GM21737 (cell line): ENCODE measurements around the gene PLPP1.

Source experiments
- ATAC-seq: cut with Tn5 transposase; IDR thresholded peaks from one replicate; pipeline ENCODE4 v1.9.1; 2021; ENCODE audit warnings: mild to moderate bottlenecking, moderate library complexity; ENCODE audit not compliant: unreplicated experiment

The PLPP1 gene

DNA sequence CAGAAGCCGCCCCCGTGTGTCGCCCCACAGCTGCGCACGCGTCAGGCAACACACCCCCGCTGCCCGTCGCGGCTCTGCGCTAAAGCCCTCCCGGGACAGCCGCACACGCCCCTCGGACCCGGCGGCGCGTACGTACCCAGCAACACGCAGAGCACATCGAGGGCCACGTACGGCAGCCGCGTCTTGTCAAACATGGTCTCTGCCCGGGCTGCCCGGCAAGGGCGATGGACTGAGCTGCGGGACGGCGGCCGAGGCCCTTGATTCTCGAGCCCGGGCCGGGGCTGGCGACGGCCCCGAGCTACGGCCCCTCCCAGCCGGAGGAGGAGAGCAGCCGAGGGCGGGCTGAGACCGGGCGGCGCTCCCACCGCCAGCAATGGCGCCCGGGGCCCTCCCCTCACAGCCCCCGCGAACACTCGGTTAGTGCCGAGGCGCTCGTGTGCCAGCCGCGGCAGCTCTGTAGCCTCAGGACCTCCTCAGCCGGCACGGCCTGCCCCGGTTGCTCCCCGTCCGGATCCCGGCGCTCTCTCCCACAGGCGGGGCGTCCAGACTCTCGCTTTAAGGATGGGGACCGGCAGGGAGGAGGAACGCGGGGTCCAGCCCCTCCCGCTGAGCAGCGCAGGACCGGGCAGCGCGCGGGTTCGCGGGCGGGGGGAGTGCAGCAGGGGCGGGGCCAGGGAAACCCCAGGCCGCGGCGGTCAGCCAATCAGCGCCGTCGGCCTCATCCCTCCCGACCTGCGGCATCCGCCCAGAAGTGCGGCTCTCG lies at the start of gene PLPP1:
TSS of gene PLPP1 (minus strand) at position 529 of the 763 bp plus-strand sequence. CDS start at position 194, 335 bp downstream.
- peak; percentile 85 for ATAC-seq

DNA sequence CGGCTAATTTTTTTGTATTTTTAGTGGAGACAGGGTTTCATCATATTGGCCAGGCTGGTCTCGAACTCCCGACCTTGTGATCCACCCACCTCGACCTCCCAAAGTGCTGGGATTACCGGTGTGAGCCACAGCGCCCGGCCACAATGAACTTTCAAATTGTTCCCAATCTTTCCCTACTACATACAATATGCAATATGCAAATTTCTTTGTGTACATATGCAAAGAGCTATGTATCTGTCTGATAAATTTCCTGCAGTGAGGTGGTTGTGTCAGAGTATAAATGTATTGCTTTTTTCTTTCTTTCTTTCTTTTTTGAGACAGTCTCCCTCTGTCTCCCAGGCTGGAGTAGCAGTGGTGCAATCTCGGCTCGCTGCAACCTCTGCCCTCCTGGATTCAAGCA lies 48.8 kb upstream of the PLPP1 start:
- no peak for ATAC-seq

DNA sequence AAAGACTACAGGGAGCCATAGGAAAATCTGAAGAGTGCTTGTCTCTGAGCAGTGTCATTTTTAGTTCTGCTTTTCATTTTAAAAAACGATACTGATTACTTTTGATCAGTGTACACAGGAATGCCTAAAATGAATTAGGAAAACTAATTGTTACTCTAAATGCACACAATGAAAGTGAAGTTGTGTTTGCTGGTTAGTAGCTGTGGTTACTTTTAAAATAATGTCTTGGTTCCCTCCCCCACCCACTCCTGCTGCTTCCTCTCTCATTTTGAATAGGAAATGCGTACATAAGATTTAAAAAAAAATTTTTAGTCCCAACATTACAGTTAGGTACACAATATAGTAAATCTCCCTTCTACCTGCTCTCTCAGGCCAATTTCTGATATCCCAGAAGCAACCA lies 47.5 kb upstream of the PLPP1 start:
- ATAC-seq, result no peak

DNA sequence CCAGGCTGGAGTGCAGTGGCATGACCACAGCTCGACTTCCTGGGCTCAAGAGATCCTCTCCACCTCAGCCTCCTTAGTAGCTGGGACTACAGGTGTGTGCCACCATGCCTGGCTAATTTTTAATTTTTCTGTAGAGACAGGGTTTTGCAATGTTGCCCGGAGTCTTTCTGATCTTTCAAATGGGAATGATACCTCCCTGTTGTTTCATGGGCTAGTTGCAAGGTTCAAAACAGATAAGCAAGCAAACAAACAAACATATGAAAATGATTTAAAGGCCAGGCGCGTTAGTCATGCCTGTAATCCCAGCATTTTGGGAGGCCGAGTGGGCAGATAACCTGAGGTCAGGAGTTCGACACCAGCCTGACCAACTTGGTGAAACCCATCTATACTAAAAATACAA lies 45.3 kb upstream of the PLPP1 start:
- ATAC-seq, result no peak

DNA sequence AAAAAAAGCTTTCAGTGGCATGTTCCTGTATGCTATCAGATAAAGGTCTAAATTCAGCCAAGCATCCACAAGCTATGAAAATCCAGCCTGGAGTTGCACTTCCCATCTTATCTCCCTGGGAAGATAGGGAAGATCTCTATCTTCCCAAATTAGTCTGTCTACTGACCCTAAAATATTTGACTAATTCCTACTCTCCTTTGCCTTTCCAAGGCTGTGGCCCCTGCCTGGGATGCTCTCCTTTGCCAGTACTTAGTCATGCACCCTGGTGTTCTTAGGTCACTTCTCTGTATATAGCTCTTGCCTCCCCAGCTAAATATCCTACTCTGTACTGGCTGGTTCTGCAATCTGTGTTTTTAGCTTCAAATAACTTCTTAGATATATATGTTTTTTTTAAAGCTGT lies 44.0 kb upstream of the PLPP1 start:
- no peak for ATAC-seq

DNA sequence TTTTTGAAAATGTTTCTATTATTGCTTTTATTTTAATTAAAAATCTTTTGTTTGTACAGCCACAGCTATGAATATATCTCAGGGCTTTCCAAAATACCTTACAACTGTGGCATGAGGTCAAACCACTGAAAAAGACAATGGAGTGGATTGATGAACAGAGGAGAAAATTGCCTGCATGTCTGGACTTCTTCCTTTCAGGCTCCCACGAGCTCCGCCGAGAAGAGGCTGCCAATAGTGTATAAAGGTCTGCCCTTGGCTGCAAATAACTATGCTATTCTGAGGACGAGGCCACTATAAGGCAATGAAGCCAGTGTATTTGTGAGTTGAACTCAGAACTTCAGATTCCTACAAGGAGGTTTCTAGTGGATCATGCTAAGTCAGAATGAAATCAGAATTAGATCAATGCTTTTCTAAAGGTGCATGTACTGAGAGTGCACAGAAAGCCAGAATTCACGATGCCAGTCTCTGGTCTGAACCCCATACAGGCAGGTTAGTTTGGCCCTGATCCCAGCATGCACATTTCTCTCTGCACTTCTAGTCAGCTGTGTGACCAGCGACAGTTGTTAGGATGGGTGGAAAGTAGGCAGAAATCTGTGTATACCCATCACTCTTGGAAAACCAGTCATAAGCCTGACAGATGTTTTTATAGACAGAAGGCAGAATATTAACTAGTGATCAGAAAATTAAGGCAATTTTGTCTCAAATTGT lies 42.7 kb upstream of the PLPP1 start:
- ATAC-seq, result no peak

DNA sequence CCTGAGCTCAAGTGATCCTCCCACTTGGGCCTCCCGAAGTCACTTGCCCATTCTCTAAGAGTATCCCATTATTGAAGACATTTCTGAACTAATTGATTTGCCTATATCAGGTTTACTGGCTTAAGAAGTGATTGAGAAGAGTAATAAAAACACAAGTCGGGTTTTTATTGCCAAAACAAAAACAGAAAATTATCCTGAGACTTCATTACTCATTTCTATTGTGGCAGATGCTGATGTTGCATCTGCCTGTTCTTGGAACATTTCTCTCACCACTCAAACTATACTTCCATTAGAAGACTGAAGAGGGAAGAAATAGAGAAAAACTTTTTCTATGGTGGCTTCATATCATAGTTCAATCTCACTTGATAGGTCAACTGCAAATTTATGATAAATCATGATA lies 41.9 kb upstream of the PLPP1 start:
- no peak for ATAC-seq

DNA sequence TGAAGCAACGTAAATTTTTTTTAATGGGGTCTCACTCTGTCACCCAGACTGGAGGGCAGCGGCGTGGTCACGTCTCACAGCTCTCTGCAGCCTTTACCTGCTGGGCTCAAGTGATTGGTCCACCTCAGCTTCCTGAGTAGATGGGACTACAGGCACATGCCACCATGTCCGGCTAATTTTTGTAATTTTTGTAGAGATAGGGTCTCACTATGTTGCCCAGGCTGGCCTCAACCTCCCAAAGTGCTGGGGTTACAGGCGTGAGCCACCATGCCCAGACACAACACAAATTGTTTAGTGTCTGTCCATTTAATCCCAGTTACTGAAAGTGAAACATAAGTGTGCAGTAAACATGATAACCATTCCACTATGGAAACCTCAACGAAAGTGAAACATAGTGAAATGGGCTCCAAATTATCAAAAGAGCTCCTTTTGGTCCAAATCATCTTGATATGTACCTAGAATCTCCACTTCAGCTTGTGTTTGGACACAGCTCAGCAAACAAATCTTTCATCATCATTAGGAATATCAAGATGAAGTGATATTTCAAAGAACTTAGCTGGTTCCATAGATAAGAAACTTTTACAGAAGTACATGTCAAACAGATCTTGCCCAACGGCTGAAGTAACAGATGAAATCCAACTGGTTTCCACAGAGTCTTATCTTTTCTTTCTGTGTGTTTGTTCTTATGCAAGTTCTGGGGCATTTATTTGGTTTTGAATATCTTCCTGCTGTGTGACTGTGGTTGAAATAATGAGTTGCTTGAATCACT lies 41.2 kb upstream of the PLPP1 start:
- ATAC-seq, result no peak

DNA sequence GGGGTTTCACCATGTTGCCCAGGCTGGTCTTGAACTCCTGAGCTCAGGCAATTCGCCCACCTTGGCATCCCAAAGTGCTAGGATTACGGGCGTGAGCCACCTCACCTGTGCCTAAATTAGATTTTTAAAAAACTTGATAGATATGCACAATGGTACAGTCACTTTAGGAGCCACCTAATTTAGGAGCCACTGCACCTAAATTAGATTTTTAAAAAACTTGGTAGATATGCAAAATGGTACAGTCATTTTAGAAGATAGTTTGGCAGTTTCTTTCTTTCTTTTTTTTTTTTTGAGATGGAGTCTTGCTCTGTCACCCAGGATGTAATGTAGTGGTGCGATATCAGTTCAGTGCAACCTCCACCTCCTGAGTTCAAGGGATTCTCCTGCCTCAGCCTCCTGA lies 37.8 kb upstream of the PLPP1 start:
- ATAC-seq, result no peak

DNA sequence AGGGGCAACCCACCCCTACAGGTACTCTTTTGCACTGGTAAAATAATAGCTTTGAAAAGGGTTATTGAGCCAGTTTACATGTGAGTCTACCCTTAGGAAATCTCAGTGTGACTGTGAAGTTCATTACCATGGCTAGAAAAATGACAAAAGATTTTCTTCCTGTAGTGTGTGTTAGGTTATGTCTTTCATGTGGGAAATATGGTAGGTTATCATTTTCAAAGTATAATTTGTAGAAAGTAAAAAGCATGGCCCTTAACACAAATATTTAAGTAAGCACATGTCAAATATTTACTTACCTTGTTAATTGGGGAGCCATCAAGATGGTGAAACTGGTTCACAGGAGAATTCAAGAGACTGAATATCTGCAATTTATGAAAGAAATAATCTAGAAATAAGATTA lies 37.3 kb upstream of the PLPP1 start:
- no peak for ATAC-seq

DNA sequence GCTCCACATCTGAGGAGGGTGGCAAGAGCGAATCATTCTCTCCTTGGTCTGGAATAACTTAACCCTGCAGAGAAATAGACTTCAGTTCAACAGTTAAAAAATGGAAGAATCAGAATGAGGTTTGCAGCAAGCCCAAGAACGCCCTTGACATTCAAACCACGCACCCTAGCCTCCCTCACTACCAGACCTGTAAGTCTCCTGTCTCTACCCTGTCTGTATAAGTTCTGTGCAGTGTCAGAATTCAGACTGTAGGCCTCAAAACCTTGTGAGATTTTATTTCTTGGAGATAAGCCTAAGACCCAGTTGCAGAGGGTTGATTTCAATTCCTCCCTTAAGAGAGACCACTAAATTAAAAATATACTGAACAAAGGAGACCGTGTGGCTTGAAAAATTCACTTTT lies 35.8 kb upstream of the PLPP1 start:
- no peak for ATAC-seq

DNA sequence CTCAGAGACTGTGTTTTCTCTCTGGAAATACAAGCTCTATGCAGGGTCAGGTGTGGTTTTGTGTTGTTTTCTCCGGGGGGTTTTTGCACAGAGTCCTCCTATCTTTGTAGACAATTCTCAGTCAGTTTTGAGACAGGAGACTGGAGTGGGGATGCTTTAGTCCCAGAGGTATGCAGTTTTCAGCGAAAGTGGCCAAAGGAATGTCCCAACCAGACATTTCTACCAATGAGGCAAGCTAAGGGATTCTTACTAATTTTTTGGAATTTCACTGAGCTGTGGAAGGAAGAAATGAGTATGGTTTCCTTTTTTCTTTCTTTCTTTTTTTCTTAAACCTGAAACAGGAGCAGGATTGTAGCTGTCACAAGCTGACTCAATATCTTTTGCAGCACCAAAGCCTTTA lies 35.3 kb upstream of the PLPP1 start:
- ATAC-seq, result no peak

DNA sequence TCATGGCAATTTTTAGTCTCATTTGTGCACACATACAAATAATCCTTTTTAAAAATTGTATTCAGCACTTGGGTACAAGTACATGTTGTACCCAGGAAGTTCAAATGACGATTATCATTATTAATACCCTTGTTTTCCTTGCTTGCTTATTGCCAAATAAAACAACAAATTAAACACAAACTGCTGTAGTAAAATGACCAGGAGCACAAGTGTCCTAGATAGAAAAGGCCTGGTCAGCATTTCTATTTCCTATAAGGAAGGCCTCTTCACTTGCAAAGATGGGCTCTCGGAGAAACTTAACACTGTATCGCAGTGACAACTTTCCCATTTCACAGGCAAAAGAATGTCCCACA lies 34.7 kb upstream of the PLPP1 start:
- no peak for ATAC-seq

DNA sequence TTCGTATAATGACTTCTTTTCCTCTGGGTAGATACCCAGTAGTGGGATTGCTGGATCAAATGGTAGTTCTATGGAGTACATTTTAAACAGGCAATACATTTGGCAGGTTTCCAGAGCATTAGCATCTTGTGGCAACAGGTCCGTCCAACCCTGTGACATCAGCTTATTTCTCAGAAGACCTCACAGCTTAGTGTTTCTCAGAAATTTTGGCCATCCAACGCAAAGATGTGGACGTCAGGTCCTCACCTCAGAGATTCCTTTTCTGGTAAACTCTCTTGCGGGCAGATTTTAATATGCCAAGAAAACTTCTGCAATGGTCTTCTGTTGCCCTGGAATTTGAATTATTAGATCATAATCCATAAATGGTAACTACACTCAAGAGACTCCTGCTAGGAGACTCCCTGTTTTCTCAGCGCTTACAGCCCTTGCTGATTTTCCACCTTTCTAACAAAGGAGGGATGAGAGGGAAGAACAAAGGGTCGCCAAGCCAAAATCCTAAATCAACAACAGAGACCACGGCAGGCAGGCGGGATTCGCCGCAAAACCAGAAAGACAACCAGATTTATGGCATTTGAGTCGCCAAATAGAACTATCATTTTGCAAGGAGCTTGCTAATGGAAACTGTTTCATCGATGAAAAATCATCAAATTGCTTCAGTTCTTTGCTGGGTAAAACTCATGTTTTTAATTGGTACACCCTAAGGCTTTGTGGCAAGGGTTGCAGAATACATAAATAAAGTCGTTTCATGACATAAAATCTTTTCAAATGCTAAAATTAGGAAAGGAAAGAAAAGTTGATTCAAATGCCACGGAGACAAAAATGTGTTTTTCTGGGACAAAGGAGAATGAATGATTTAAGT lies 34.1 kb upstream of the PLPP1 start:
- no peak for ATAC-seq

DNA sequence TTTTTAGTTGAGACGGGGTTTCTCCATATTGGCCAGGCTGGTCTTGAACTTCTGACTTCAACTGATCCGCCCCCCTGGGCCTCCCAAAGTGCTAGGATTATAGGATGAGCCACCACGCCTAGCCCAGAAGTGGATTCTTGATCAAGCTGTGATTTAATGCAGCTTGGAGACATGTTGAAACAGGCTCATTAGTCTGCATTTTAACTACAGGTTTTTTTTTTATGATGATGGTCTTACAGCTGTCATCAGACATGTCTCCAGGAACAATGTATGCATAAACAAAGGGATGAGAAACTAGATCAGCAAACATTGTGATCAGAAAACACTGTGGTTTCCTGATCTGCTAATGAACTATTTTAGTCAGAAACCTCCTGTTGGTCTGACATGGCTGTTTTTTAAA lies 30.0 kb upstream of the PLPP1 start:
- ATAC-seq, result no peak

DNA sequence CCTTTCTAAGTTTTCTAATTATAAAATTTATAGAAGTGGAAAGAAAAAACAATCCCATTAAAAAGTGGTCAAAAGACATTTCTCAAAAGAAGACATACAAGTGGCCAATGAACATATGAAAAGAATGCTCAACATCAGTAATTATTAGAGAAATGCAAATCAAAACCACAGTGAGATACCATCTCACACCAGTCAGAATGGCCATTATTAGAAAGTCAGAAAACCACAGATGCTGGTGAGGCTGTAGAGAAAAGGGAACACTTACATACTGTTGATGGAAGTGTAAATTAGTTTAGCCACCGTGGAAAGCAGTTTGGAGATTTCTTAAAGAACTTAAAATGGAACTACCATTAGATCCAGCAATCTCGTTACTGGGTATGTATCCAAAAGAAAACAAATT lies 23.7 kb upstream of the PLPP1 start:
- no peak for ATAC-seq

DNA sequence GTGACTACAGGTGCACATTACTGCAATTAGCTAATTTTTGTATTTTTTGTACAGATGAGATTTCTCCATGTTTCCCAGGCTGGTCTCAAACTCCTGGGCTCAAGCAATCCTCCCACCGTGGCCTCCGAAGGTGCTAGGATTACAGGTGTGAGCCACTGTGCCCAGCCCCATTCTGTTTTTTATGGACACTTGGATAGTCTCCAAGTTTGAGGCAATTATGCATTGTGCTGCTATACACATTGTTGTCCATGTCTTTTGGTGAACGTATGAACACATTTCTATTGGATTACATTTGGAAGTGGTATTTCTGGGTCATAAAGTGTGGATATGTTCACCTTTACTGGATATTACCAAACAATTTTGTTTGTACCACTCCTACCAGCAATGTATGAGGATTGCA lies 22.4 kb upstream of the PLPP1 start:
- ATAC-seq, result no peak

DNA sequence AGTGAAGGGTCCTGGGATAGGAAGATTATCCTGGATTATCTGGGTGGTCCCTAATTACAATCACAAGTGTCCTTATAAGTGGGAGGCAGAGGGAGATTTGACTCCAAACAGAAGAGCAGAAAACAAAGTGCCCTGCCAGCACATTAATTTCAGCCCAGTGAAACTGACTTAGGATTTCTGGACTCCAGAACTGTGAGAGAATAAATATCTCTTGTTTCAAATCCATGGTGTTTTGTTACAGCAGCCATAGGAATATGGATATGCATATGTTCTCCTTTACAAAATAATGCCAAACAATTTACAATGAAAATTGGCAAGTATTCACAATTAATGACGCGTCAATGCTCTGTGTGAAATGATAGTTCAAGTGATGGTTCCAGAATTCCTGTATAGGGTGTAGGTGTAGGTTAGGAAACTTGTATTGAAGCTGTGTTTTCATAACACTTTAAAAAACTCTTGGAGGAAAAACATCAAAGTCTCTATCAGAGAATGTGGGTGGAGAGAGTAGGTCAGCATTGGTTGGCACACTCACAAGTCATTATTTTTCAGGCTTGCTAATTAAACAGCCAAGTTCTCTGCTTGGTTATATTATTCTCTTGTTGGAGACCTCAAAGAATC lies 19.9 kb upstream of the PLPP1 start:
- ATAC-seq, result no peak

DNA sequence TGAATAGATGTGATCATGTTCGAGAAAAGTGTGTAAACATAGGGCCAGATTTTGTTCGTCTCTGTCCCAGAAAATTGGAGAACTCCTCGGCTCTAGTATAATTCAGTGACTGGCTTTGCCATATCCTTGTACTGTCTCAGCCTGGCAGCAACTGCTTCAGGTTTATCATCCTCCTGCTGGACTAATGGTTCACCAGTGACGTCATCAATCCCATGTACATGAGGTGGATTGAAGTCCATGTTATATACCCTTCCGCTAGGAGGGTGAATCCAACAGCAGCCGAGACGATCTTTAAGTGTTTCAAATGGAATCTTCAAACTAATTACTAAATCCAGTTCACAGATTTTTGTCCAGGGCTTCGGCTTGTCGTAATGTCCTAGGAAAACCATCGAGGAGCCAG lies 17.1 kb upstream of the PLPP1 start:
- no peak for ATAC-seq

DNA sequence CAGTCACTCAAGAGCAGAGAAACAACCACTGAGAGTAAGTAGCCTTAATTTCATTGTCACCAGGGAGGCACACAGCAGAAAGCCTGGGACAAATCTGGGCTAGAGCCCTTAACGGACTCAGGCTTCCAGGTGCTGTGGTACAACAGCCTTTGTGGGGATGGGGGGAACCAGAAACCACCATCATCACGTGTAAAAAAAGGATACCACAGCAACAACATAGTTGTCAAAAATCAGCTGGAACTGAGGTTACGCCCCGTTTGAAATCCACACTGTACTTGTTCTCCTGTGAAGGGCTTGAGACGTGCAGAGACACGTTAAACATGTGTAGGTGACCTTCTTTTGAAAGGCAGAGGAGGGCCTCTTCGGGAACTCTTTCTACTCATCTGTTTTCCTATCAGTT lies 16.6 kb upstream of the PLPP1 start:
- ATAC-seq, result no peak

DNA sequence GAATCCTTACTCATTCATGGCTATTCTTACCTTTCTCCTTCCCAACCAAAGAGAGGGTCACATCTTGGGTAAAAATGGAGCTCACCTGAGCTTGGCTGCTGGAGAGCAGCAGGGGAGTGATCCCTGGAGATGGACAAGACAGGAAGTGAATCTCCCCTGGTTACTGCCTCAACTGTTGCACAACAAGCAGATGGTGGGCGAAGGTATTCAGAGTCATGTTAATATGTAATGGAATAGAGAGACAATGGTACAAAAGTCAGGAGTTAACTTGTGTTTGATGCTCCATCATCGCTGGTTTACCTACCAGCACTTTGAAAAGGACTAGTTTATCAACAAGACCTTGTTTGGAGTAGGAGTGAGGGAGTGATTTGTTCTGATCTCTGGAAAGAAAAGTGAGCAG lies 13.0 kb upstream of the PLPP1 start:
- no peak for ATAC-seq
